ENCODE data around the gene NEO1.

The NEO1 gene

GRCh38 chr15:73021139-73021621 is 31.1 kb upstream of the NEO1 start:
- no peak overlapping the region for H3K27ac ChIP-seq (ENCODE audit: low read length)
- no peak for TF ChIP-seq EZH2phosphoT487 (IDR thresholded peaks at IDR 0.05; ENCODE audit: low read length)
- no peak for TF ChIP-seq EZH2 (optimal IDR thresholded peaks at IDR 0.05; ENCODE audit: low read depth, low read length)
- TF ChIP-seq CTCF (IDR thresholded peaks at IDR 0.05; ENCODE audit: low read length): no peak

DNA sequence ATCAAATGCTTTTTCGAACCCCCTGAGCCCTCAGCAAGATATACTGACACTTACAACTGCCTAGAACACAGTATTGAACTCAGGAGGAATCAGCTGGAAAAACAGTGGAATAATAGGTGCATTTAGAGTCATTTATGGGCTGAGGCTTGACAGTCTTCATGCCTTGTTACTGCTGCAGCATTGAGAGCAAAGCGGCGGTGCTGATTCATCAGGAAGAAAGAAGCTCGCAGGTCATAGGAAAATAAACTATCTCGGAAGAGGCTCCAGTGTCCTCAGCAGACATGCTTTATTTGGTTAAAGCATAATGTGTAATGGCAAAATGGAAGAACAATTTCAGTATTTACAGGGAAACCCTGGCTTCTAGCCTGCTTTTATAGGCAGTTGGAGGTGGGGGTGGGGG is 30.1 kb upstream of the NEO1 start:
- Histone ChIP-seq H3K79me2 (ENCODE audit: low read length) (no peaks in the 10 kb centered on the region), H3K9ac (ENCODE audit: low read length) (no peak overlapping the region), H2AFZ (ENCODE audit: low read length) (no peak overlapping the region), H3K27ac (ENCODE audit: low read length) (no peak overlapping the region), H3K4me3 (ENCODE audit: low read length) (no peak overlapping the region), H4K20me1 (ENCODE audit: insufficient read depth, low read length) (no peaks in the 10 kb centered on the region), H3K4me2 (ENCODE audit: low read depth, low read length) (no peak overlapping the region), H3K9me3 (replicated peaks; ENCODE audit: insufficient read depth, low read length) (no peaks in the 10 kb centered on the region), H3K9me2 (replicated peaks; ENCODE audit: insufficient read depth, low read length) (no peaks in the 10 kb centered on the region), H3K4me1 (ENCODE audit: low read length) (no peaks in the 10 kb centered on the region), H3K36me3 (replicated peaks; ENCODE audit: insufficient read depth, low read length) (no peaks in the 10 kb centered on the region), H3F3A (ENCODE audit: insufficient read depth, low read length) (no peaks in the 10 kb centered on the region), H3K27me3 (replicated peaks; ENCODE audit: insufficient read depth, low read length) (no peaks in the 10 kb centered on the region)
- no peak for TF ChIP-seq CTCF (IDR thresholded peaks at IDR 0.05; ENCODE audit: low read length)
- no peak for TF ChIP-seq EZH2phosphoT487 (IDR thresholded peaks at IDR 0.05; ENCODE audit: low read length)
- no peak for TF ChIP-seq EZH2 (optimal IDR thresholded peaks at IDR 0.05; ENCODE audit: low read depth, low read length)
- no peak for DNase-seq

More at GRCh38 chr15:73021139-73021621, 31.1 kb upstream of the NEO1 start:
- H3F3A ChIP-seq (ENCODE audit: insufficient read depth, low read length): no peaks in the 10 kb centered on the region
- no peaks in the 10 kb centered on the region for H3K27me3 ChIP-seq (replicated peaks; ENCODE audit: insufficient read depth, low read length)
- no peaks in the 10 kb centered on the region for H3K4me1 ChIP-seq (ENCODE audit: low read length)
- no peak for DNase-seq
- H3K9ac ChIP-seq (ENCODE audit: low read length): no peak overlapping the region
- no peaks in the 10 kb centered on the region for H3K36me3 ChIP-seq (replicated peaks; ENCODE audit: insufficient read depth, low read length)
- H2AFZ ChIP-seq (ENCODE audit: low read length): no peak overlapping the region
- no peak overlapping the region for H3K4me2 ChIP-seq (ENCODE audit: low read depth, low read length)
- no peaks in the 10 kb centered on the region for H4K20me1 ChIP-seq (ENCODE audit: insufficient read depth, low read length)
- H3K9me3 ChIP-seq (replicated peaks; ENCODE audit: insufficient read depth, low read length): no peaks in the 10 kb centered on the region
- no peak overlapping the region for H3K4me3 ChIP-seq (ENCODE audit: low read length)
- no peaks in the 10 kb centered on the region for H3K9me2 ChIP-seq (replicated peaks; ENCODE audit: insufficient read depth, low read length)
- no peaks in the 10 kb centered on the region for H3K79me2 ChIP-seq (ENCODE audit: low read length)

DNA sequence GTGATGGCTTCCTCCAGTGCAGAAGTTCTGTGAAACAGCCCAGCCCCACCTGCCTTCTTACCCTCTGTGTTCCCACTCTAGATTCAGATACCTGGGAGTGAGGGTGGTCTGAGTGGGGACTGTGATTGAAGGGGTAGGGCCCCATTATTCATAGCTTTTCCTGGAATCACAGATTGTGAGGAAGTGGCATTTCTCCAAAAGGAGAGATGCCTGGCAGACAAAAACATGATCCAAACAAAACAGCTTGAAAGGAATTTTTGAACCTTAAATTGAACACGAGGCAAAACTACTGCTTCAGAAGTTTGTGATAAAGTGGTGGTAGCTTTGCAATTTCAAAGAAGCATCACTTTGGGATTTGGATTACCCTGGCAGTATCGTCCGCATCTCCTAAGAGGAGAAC is 29.2 kb upstream of the NEO1 start:
- no peak overlapping the region for H3K27ac ChIP-seq (ENCODE audit: low read length)
- no peaks in the 10 kb centered on the region for H3F3A ChIP-seq (ENCODE audit: insufficient read depth, low read length)
- H3K9me3 ChIP-seq (replicated peaks; ENCODE audit: insufficient read depth, low read length): no peaks in the 10 kb centered on the region
- H4K20me1 ChIP-seq (ENCODE audit: insufficient read depth, low read length): no peaks in the 10 kb centered on the region
- no peak overlapping the region for H3K4me3 ChIP-seq (ENCODE audit: low read length)
- DNase-seq: no peak
- H3K9ac ChIP-seq (ENCODE audit: low read length): no peak overlapping the region
- H2AFZ ChIP-seq (ENCODE audit: low read length): no peak overlapping the region
- peaks cover under 1% of the 10 kb centered on the region; the same call in 1 of the 2 replicates for H3K4me1 ChIP-seq (ENCODE audit: low read length)
- no peak overlapping the region for H3K4me2 ChIP-seq (ENCODE audit: low read depth, low read length)
- no peaks in the 10 kb centered on the region for H3K27me3 ChIP-seq (replicated peaks; ENCODE audit: insufficient read depth, low read length)
- TF ChIP-seq CTCF (IDR thresholded peaks at IDR 0.05; ENCODE audit: low read length): no peak
- TF ChIP-seq EZH2phosphoT487 (IDR thresholded peaks at IDR 0.05; ENCODE audit: low read length): no peak
- no peak for TF ChIP-seq EZH2 (optimal IDR thresholded peaks at IDR 0.05; ENCODE audit: low read depth, low read length)
- H3K79me2 ChIP-seq (ENCODE audit: low read length): no peaks in the 10 kb centered on the region
- no peaks in the 10 kb centered on the region for H3K36me3 ChIP-seq (replicated peaks; ENCODE audit: insufficient read depth, low read length)
- H3K9me2 ChIP-seq (replicated peaks; ENCODE audit: insufficient read depth, low read length): no peaks in the 10 kb centered on the region
